GM21367 (cell line): ENCODE measurements around the gene AOAH.

Source experiments
- ATAC-seq: cut with Tn5 transposase; IDR thresholded peaks from one replicate; pipeline ENCODE4 v1.9.1; 2021; ENCODE audit not compliant: unreplicated experiment

AOAH gene

DNA sequence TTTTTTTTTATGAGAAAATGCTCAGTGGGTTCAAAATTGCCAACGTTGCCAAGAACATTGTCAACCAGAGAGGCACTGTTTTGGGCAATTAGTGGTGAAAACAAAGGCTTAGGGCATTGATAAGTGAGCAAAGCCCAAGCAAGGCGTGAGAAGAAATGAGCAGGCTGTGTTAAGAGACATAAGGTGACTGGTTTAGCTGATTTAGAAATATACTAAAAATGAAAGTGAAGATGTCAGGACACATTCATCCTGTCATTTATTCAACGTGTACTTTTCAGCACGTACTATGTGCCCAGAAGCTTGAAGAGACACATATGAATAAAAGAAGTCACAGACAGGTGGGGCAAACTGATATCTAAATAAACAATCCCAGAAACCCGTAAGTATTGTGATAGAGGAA, 31.8 kb downstream of the AOAH start:
- no peak for ATAC-seq

DNA sequence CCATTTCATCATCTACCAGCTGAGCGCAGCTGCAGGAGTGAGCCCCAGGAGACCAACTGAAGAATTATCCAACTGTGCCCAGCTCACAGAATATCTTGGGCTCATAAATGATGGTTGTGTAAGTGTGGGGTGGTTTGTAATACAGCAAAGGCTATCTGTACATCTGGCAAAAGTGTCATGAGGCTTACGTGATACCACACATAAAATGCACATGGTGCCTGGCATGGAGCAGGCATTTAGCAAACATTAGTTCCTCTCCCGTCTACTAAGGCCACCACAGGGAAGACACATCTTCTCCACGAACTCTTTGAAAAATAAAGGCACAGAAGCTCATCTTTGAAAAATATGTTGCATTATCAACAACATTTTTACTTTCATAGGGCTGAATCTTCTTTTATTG, 32.3 kb downstream of the AOAH start:
- no peak for ATAC-seq

DNA sequence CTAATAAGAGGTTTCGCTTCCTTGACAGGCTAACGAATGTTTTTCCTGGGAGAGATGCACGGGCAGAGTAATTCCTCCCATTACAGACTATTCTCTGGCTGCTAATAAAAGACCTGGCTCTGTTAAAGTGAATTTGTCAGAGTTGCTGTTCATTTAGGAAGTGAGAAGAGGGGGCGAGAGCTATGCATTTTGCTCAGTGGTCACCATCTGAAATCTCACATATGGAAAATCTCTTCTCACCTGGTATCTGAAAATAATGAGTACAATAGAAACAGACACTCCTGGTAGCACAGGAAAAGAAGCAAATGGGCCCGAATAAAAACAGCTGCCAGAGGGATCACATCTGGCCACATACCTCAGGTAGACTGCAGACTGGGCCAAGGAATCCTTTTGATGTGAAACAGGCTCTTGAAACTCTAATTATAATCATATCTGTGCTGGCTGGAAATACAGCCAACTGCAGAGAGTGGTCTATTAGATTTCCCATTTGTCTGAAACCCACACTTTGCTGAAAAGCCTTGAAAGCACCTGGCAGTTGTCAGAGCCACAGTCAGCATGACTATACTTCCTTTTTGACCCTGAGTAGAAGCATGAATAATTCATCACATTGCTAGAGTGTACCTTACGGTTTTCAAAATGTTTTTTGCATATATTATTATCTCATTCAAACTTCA, 33.6 kb downstream of the AOAH start:
- ATAC-seq, result no peak

DNA sequence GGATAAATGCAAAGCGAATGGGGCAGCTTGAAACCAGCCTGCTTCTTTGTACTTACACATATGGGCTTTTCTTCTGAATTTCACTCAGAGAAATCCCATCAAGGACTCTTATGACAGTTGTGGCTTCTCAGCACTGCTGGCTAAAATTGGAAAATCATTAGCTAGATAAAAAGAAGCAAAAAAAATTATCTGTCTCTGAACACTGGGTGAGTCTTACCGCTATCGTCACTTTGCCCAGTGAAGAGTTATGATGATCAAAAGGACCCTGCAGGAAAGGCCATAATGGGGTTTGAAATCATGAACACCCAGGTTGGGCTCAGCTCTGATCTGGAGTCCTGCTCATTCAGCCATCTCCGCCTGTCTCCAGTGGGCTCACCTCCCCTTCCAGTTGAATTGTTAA, 34.3 kb downstream of the AOAH start:
- no peak for ATAC-seq

DNA sequence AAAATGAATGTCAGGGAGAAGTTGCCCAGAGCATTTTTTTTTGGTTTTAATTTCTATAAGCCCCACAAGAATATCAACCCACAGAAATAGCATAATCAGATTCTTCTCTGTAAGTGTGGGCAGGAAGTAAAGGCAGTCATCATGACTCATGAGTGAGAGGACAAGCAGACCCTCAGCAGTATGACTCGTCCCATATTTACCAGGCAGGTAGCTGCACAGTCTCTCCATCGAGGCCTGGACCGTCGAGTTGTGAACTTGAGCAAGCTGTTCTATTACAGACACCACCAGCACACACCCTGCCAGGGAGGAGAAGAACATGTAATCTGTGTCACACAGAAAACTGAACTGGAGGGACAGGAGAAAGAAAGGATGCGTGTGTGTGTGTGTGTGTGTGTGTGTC, 37.8 kb downstream of the AOAH start:
- ATAC-seq, result no peak

DNA sequence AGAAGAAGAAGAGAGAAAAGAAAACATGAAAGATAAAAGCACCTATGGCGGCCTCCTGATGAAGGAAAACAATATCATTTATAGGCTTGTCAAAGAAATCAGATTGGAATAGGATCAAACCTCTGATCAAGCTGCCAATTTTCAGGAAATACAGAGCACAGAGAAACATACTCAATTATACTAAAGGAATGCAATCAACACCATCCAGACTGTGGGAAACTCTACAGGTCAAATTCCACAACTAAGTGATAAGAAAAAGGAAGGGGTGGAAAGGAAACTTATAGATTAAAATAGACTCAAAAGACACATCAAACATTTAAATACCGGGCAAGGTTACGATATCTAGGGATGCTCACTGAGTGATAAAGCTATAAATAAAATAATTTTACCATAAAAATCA, 39.3 kb downstream of the AOAH start:
- no peak for ATAC-seq

DNA sequence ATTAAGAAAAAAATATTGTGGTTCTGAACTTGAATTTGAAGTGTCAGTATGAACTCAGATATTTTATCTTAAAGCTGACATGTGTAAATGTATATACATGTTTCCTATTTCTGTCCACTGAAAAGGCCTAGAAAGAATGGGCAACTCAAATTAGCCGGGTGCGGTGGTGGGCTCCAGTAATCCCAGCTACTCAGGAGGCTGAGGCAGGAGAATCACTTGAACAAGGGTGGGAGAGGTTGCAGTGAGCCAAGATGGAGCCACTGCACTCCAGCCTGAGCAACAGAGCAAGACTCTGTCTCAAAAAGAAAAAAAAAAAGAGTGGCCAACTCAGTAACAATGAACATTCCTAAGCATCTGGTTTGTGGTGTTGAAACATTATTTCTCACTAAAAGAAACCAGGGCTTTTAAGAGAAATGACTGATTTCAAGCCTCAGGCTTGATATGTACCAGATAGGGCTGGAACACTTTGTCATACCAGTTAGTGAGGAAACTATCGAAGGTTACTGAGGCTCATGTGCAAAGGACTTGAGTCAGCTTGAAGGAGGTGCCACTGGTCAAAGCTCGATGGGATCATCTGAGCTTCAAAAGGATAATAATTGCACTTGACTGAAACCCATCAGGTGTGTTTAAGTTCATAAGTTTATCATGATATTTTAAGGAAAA, 40.5 kb downstream of the AOAH start:
- no peak for ATAC-seq

DNA sequence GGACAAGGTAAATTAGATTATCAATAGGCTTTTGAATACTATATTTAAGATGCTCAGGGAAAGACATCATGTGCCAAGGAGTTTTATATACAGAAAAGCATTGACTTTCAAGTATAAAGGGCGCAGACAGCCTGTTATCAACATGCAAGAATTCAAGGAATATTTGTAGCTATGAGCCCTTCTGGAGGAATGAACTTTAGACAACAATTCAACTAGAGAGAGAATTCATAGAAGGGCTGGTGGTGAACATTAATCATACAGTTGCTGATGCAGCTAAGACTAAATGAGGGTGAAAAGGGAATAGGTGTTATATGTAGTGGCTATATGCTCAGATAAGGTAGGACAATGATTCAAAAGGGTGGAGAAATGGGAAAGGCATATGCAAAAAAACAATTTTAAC, 41.2 kb downstream of the AOAH start:
- no peak for ATAC-seq

DNA sequence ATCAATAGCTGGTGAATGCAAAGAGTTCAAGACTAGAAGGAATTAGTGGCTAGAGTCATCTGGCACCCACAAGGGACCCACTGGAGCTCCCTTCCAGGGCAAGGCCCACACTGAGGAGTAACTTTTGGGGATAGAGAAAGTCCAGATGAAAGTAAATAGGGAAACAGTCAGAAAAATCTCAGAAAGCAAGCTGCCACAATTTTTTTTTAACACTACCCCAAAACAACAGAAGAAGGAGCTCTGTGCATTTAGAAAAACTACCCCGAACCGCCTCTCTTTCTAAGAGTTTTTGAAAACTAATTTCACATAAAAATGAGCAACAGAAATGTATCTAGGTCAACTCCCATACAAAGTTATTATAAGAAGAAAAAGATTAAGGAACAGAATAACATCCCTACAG, 42.2 kb downstream of the AOAH start:
- no peak for ATAC-seq

DNA sequence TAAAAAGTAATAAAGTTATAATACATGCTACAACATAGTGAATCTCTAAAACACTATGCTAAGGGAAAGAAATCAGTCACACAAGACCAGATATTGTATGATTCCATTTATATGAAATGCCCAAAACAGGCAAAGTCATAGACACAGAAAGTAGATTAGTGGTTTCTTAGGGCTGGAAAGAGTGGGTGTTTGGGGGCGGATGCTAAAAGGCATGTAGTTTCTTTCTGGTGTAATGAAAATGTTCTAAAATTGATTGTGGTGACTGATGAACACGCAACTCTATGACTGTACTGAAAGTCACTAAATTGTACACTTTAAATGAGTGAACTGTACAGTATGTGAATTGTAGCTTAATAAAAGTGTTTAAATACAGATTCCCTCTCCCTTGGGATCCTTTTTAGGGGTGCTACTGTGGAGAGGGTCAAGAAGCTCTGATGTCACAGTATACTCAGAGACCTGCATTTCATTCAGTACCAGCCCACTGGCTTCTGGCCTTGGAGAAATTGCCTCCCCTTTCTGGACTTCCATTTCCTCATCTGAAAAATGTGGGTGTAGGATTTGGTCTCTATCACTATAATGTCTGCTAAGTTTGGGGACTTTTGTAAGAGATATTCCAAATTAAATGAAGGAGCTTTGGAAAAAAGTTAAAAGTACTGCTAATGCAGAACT, 46.4 kb downstream of the AOAH start:
- no peak for ATAC-seq

DNA sequence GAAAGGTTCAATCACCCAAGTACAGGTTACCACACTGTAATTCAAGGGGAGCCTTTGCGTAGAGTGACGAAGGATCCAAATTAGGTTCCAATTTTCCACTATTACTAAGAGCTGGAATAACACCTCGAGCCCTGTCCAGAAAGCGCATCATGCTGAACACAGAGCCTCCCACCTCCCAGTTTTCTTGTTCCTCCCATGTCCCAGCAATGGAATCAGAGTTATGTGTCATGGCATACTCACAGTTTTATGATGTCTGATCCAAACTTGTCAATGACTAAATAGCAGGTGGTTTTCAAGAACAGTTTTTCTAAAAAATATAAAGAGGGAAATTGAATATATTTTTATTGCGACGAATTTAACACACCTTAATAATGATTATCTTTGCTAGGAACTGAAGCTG, 50.6 kb downstream of the AOAH start:
- no peak for ATAC-seq

DNA sequence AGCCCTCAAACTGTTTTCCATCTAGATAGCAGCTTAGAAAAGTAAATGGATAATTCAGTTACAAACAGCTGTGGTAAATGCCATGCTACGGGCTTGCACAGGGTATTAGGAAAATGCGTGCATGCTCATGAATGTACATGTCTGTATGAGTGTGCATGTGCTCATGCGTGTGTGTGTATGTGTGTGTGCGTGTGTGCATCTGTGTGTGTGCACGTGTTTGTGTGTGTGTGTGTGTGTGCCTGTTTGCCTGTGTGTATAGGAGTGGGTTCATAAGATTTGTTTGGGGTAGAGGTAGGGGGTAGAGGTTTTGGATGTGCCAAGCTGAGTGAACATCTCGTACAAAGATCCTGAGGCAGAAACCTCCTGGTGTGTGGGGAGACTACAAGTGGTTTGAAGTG, 52.9 kb downstream of the AOAH start:
- no peak for ATAC-seq

DNA sequence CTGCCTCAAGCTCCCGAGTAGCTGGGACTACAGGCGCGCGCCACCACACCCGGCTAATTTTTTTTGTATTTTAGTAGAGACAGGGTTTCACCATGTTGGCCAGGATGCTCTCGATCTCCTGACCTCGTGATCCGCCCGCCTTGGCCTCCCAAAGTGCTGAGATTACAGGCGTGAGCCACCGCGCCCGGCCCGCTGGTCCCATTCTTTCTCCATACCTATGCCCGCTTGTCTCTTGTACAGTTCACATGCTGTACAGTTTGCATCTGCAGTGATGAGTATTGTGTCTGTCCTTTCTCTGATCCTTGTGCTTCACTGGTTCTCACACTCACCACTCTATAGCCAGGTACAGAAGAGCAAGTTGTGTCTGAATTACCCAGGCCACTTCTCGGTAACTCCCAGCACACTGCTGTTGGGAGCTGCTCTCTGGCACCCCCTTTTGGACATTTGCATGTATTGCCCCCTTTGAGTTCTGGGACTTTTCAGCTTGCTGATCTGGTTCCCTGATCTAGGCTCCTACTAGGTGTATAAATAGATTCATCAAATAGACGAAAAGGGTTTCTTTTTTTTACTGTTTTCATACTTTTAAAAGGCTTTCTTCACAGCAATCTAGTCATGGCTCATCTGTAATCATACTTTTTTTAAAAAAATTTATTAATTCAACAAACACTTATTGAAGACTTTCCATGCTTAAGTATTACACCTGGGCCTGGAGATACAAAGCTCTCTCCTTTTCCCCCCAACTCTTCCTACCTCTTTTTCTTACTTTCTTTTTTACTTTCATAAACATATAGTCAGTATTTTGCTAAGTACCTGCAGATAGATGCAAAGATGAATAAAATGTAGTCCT, 53.5 kb downstream of the AOAH start:
- no peak for ATAC-seq

DNA sequence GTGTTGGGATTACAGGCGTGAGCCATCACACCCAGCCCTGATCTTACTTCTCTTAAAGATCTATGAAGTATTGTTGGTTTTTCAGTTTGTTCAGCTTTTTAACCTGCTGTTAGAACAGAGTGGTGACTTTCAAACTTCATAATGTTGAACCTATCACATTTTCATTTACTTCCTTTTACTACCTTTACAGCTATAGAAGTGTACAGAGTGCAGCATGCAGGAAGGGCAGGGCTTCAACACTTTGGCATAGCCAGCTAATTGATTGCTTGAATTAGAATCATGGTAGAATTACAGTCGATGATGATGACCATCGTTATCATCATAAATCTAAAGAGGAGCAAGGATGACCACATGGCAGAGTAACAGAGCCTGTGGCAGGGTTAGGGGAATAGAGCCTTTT, 55.5 kb downstream of the AOAH start:
- ATAC-seq, result no peak

DNA sequence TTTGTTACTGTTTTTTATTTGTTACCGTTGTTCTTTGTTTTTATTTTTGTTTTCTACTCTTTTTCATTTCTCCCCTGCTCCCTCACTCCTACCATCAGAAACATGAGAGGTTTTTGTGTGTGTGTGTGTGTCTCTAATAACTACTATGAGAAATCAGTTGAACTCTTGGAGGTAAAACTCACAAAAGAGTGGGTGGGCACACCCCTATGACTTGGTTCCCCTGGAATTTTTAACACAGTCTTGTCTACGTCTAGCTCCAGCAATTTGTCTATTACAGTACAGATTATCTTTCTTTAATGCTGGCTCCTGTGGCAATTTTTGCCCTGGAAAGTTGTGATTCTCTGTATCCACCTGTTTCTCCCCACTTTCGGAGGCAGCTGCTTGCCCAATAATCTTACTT, 56.2 kb downstream of the AOAH start:
- no peak for ATAC-seq

DNA sequence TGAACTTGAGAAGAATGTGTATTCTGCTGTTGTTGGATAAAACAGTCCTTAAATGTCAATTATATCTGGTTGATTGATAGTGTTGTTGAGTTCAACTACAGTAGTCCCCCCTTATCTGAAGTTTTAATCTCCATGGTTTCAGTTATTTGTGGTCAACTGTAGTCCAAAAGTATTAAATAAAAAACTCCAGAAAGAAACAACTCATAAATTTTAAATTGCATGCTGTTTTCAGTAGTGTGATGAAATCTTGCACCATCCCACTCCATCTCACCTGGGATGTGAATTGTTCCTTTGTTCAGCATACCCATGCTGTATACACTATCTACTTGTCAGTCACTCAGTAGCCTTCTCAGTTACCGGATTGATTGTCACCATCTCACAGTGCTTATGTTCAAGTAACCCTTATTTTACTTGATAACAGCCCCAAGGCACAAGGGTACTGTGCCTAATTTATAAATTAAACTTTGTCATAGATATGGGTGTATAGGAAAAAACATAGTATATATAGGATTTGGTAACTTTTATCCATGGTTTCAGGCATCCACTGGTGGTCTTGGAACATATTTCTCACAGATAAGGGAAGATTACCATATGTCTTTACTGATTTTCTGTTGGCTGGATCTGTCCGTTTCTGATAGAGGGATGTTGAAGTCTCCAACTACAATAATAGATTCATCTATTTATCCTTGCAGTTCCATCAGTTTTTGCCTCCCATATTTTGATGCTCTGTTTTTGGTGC, 57.1 kb downstream of the AOAH start:
- no peak for ATAC-seq

DNA sequence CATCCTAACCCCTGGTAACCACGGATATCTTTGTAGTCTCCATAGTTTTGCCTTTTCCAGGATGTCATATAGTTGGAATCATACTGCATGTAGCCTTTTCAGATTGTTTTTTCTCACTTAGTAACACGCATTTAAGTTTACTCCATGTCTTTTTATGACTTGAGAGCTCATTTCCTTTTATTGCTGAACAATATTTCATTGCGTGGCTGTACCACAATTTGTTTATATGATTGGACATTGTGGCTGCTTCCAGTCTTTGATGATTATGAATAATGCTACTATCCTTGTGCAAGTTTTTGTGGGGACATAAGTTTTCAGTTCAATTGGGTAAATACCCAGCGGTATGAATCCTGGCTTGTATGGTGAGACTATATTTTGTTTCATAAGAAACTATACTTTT, 60.8 kb downstream of the AOAH start:
- no peak for ATAC-seq

DNA sequence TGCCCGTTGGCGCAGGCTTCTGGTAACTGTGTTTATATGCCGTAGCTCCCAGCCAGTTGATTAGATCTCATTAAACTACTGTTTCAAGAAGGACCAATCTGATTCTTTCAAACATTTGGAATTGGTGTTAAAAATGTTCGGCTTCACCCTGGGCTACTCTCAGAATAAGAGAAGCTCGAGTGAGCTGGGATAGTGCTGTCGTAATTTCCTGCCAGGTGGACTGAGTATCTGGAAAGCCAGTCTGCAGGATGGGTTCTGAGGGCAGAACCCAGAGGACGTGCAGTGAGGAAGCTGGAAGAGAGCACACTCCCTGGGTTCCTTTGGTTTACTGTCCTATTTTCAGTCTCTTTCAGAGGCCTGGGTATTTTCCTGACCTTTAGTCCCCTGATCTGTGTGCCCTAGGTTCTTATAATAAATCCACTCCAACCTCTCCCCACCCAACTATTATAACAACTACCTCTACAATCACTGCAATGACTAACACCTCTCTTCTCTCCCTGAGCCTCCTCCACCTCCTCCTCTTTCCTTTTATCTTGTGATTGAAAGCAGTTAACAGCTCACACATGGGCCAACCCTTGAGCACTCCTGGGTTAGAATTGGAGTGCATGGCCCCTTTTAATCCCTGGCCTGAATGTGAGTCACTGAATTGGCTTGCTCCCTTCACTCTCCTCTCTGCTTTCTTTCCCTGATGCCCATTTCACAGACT, 63.0 kb downstream of the AOAH start:
- ATAC-seq, result no peak

DNA sequence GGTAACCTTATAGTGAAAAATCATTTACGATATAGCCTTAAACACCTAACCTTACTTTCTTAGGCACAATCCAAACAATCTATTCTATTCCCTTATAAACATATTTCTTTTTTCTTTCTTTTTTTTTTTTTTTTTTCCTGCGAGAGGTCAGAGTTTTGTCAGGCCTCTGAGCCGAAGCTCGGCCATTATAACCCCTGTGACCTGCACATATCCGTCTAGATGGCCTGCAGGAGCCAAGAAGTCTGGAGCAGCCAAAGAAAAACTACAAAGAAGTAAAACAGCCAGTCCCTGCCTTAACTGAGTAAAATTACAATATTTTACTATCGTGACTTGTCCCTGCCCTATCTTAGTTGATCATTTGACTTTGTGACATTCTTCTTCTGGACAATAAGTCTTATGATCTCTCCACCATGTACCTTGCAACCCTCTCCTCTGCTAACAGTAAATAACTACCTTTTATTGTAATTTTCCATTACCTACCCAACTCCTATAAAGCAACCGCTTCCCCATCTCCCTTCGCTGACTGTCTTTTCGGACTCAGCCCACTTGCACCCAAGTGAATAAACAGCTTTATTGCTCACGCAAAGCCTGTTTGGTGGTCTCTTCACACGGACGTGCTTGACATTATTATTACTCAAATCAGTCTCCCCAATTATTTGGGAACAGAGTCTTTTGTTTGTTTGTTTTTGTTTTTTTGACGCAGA, 64.5 kb downstream of the AOAH start:
- no peak for ATAC-seq

DNA sequence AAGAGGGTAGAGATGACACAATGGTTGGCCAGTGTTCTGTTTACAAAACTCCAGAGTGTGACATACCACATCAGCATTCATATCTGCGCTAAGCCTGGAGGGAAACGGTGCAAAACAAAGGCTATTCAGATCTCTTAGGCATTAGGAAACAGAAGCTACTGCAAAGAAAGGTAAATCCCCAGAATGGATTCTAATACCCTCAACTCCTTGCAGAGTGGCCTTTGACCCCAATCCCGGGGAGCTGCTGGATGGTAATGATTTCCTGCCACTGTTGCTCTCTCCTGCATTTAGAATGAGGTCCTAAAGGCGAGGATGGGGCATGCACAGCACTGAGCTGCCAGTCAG, 65.2 kb downstream of the AOAH start:
- no peak for ATAC-seq
